Peyer's patch (tissue), 4 donors: ENCODE results near the gene ARHGEF18. TPM values are rescaled to one million over a fixed set of nuclear protein-coding genes. Genes with fewer than 3 reads are reported as not detected.
"Not testable (repeated sequence)": the region's sequence is repeated elsewhere in the genome, so short reads cannot be mapped to it uniquely, and the experiment has no call there.

Experiments
- DNase-seq, 3 donors: peaks; one replicate each; pipeline ENCODE4 v3.0.0-alpha.2; 2017 to 2019
- H3K27ac ChIP-seq, 4 donors: fragments of 200-600 bp; sonication (generic); one replicate each; pipeline ENCODE4 v1.5.1; 2016 to 2019
- H3K27me3 ChIP-seq, 2 donors: fragments of 200-600 bp; sonication (generic); one replicate each; pipeline ENCODE4 v1.5.1; 2019
- H3K36me3 ChIP-seq, 3 donors: fragments of 200-600 bp; sonication (generic); one replicate each; pipeline ENCODE4 v1.5.1; 2016 to 2019
- H3K4me1 ChIP-seq, 4 donors: fragments of 200-600 bp; sonication (generic); one replicate each; pipeline ENCODE4 v1.5.1; 2016 to 2019
- H3K4me3 ChIP-seq, 4 donors: fragments of 200-600 bp; sonication (generic); 1 replicate in 3 of 4; 2 replicates in 1 of 4; pipeline ENCODE4 v1.5.1; 2016 to 2019; ENCODE audit warnings: mild to moderate bottlenecking in 1 of 4
- H3K9me3 ChIP-seq, 4 donors: fragments of 200-600 bp; sonication (generic); one replicate each; pipeline ENCODE4 v1.5.1; 2016 to 2019; ENCODE audit warnings: mild to moderate bottlenecking in 1 of 4
- POLR2A ChIP-seq, 2 donors: fragments of 450-650 bp; IDR thresholded peaks; one replicate each; pipeline ENCODE4 v1.5.1; 2017; ENCODE audit warnings: antibody characterized with exemption in 2 of 2, mild to moderate bottlenecking in 2 of 2, moderate library complexity in 2 of 2
- total RNA-seq, 4 donors: library from RNA; depleted of rRNA; stranded (reverse); fragments of >200 nt; gene quantifications; one replicate each; pipeline ENCODE4 v1.1.0, GENCODE V29; 2016
- TF ChIP-seq, protein P1 (sequence below), 6 experiments: fragments of 450-650 bp in 4 of 6; fragments of 200-600 bp in 2 of 6; sonication (generic) in 1 of 6; IDR thresholded peaks; one replicate each; pipeline ENCODE4 v1.5.1; 2017 to 2019; ENCODE audit warnings: antibody characterized with exemption in 6 of 6, mild to moderate bottlenecking in 3 of 6, moderate library complexity in 1 of 6

ARHGEF18 gene
- 100 to 1,000 TPM in 3 of 4 donors, 10 to 100 TPM in 1; 75.9 to 139 (median 111) TPM for total RNA-seq

DNA sequence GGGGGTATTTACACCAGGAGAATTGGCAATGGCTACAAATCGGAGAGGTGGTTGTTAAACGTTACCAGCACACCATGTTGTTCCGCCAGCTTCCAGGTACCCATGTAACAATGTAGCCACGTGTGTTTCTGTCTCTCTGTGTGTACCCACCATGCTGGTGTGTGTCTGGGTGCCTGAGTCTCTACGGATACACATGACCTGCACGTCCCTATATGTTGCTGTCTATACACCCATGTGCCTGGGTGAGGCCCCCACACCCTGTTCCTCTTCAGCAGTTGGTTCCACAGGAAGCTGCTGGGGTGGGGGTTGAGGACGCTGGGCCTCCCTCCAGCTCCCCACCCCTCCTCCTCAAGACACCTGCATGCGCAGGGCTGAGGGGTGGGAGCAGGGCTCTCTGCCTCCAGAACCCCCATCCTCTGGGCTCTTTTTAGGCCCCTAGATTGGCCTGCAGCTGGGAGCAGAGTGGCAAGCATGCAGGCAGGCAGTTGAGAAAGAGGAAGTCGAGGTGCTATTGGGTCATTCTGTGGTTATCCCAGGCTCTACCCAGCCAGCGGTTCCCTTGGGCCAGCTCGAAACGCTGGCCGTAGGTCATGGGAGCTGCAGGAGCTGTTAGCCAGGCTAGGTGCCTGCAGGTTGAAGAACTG is at the start of gene ARHGEF18:
TSS of gene ARHGEF18 (plus strand) at position 351 of the 644 bp plus-strand sequence. CDS start 13,954 bp downstream, outside the sequence.
- Histone ChIP-seq H3K27me3 (no peaks in the 10 kb centered on the region), H3K9me3 (peaks cover 0 to 9% (median 0%) of the 10 kb centered on the region in 4 donors), H3K4me1 (peaks cover 0 to 23% (median 8%) of the 10 kb centered on the region in 4 donors), H3K36me3 (no peaks in the 10 kb centered on the region), H3K27ac (peak within 1 kb of the TSS; percentile 8 to 92 (median 49)), H3K4me3 (peak within 1 kb of the TSS; percentile 13 to 61 (median 34))
- TF ChIP-seq, protein P1, sequence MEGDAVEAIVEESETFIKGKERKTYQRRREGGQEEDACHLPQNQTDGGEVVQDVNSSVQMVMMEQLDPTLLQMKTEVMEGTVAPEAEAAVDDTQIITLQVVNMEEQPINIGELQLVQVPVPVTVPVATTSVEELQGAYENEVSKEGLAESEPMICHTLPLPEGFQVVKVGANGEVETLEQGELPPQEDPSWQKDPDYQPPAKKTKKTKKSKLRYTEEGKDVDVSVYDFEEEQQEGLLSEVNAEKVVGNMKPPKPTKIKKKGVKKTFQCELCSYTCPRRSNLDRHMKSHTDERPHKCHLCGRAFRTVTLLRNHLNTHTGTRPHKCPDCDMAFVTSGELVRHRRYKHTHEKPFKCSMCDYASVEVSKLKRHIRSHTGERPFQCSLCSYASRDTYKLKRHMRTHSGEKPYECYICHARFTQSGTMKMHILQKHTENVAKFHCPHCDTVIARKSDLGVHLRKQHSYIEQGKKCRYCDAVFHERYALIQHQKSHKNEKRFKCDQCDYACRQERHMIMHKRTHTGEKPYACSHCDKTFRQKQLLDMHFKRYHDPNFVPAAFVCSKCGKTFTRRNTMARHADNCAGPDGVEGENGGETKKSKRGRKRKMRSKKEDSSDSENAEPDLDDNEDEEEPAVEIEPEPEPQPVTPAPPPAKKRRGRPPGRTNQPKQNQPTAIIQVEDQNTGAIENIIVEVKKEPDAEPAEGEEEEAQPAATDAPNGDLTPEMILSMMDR (IDR thresholded peaks at IDR 0.05): no peak
- no peak for TF ChIP-seq POLR2A (IDR thresholded peaks at IDR 0.05)
- peak in 2 of 3 donors; percentile 90 to 93 for DNase-seq

DNA sequence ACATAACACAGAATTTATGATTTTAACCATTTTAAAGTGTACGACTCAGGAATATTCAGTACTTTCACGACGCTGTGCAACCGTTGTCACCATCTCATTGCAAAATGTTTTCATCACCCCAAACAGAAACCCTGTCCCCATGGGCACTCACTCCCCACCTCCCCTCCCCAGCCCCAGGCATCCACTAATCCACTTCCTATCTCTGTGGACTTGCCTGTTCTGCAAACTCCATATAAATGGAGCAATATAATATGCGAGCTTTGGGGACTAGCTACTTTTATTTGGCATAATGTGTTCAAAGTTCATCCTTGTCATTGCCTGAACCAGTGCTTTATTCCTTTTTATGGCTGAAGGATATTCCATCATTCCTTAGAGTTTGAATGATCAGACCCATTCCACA is 47.2 kb upstream of the ARHGEF18 start:
- Histone ChIP-seq H3K4me1 (no peaks in the 10 kb centered on the region), H3K36me3 (no peaks in the 10 kb centered on the region), H3K27ac (no peak overlapping the region), H3K4me3 (no peak overlapping the region), H3K9me3 (no peaks in the 10 kb centered on the region), H3K27me3 (no peaks in the 10 kb centered on the region)
- DNase-seq: no peak
- TF ChIP-seq POLR2A (IDR thresholded peaks at IDR 0.05): no peak
- TF ChIP-seq, protein P1 (IDR thresholded peaks at IDR 0.05): no peak

DNA sequence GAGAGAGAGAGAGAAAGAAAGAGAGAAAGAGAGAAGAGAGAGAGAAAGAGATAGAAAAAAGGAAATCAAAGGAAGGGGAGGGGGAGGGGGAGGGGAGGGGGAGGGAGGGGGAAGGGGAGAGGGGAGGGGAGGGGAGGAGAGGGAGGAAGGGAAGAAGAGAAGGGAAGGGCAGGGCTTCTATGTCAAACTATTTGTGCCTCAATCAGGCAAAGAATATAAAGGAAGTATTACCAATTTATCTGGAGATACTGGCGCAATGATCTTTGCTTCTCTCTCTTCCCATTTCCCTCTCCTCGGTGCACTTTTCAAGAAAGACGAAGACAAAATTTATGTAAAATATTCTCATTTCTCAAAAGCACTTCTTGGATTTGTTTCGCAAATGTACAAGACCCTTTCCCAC is 45.3 kb upstream of the ARHGEF18 start:
- DNase-seq: no peak
- no peaks in the 10 kb centered on the region for H3K9me3 ChIP-seq
- no peak overlapping the region for H3K27ac ChIP-seq
- no peak for TF ChIP-seq POLR2A (IDR thresholded peaks at IDR 0.05)
- TF ChIP-seq, protein P1 (IDR thresholded peaks at IDR 0.05): no peak
- no peaks in the 10 kb centered on the region for H3K4me1 ChIP-seq
- no peak overlapping the region for H3K4me3 ChIP-seq
- H3K27me3 ChIP-seq: no peaks in the 10 kb centered on the region
- H3K36me3 ChIP-seq: no peaks in the 10 kb centered on the region

DNA sequence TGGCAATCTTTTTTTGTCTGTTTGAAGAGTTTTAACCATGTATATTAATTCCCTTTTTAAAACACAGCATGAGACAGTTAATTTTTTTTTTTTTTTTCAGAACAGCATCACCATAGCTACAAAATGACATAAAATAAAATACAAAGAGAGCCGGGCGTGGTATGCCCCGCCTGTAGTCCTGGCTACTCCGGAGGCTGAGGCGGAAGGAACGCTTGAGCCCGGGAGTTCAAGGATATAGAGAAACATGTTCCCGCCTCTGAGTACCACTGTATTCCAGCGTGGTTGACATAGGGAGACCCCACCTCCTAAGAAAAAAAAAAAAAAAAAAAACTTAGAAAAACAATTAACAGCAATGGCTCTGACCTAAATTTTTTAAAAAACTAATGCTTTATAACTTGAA is 44.5 kb upstream of the ARHGEF18 start:
- TF ChIP-seq POLR2A (IDR thresholded peaks at IDR 0.05): no peak
- TF ChIP-seq, protein P1 (IDR thresholded peaks at IDR 0.05): no peak
- Histone ChIP-seq H3K9me3 (no peaks in the 10 kb centered on the region), H3K27ac (no peak overlapping the region), H3K4me3 (no peak overlapping the region), H3K36me3 (no peaks in the 10 kb centered on the region), H3K4me1 (no peaks in the 10 kb centered on the region), H3K27me3 (no peaks in the 10 kb centered on the region)
- peak in 1 of 3 donors; percentile 56 for DNase-seq

DNA sequence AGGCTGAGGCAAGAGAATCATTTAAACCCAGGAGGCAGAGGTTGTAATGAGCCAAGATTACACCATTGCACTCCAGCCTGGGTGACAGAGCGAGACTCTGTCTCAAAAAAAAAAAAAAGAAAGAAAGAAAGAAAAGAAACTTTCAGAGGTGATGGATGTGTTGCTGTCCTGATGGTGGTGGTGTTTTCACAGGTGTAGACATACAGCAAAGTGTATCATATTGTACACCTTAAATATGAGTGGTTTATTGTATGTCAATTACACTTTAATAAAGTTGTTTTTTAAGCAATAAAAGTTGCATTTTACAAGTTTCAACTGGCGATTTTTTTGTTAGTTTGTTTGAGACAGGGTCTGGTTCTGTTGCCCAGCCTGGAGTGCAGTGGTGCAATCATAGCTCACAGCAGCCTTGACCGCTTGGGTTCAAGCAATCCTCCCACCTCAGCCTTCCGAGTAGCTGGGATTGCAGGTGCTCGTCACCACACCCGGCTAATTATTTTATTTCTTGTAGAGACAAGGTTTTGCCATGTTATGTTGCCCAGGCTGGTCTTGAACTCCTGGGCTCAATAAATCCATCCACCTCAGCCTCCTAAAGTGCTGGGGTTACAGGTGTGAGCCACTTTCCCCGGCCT is 41.0 kb upstream of the ARHGEF18 start:
- Histone ChIP-seq H3K27ac (no peak overlapping the region), H3K4me3 (no peak overlapping the region), H3K9me3 (no peaks in the 10 kb centered on the region), H3K36me3 (no peaks in the 10 kb centered on the region), H3K27me3 (no peaks in the 10 kb centered on the region), H3K4me1 (no peaks in the 10 kb centered on the region)
- peak in 1 of 3 donors; percentile 11 for DNase-seq
- TF ChIP-seq POLR2A (IDR thresholded peaks at IDR 0.05): no peak
- TF ChIP-seq, protein P1 (IDR thresholded peaks at IDR 0.05): no peak

DNA sequence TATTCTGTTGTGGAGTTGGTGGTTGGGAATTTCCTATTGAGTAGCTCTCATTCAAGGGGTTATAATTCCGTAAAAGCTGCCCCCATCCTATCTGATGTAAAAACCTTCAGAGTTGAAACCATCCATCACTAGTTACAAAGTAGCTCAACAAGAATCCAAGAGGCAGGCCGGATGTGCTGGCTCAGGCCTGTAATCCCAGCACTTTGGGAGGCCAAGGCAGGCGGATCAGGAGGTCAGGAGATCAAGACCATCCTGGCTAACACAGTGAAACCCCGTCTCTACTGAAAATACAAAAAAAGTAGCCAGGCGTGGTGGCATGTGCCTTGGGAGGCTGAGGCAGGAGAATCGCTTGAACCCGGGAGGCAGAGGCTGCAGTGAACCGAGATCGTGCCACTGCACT is 40.4 kb upstream of the ARHGEF18 start:
- not testable (repeated sequence) for H3K9me3 ChIP-seq, H3K27me3 ChIP-seq, H3K36me3 ChIP-seq, H3K4me1 ChIP-seq, H3K4me3 ChIP-seq, H3K27ac ChIP-seq
- DNase-seq: peak in 1 of 3 donors; percentile 22
